ENCODE results near the gene FKBP3.
A peak's percentile ranks its signal among the peaks of the same experiment; 100 is the strongest.

FKBP3 gene

DNA sequence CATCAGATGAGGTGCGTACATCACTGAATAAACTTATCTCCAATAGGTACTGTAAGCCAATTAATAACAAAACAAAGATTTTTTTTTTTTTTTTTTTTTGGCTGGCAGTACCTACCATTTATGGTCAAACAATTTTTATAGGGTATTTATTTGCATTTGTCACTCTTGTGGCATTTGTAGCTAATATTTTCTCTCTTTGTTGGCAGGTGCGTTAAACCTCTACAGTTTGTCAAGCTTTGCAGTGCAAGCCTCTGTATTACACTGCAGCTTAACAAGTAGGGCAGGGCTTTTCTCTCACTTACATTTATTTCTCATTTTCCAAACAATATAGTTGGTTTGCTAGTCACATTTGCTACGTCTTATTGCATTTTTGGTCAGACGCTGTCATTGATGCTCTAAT, 38.1 kb downstream of the FKBP3 start:
- POLR2A ChIA-PET: no interaction called here
- CTCF ChIA-PET: interaction anchor here (1.2 kb wide), 1 partner anchor 157 kb away, joined by 3 read pairs; the partner anchor contains the start of gene MIS18BP1
- H3K4me3 ChIP-seq (ENCODE audit: low read depth, low read length): no peak overlapping the region
- DNase-seq (ENCODE audit: low read depth, low spot score): no peak
- TF ChIP-seq, protein P1, sequence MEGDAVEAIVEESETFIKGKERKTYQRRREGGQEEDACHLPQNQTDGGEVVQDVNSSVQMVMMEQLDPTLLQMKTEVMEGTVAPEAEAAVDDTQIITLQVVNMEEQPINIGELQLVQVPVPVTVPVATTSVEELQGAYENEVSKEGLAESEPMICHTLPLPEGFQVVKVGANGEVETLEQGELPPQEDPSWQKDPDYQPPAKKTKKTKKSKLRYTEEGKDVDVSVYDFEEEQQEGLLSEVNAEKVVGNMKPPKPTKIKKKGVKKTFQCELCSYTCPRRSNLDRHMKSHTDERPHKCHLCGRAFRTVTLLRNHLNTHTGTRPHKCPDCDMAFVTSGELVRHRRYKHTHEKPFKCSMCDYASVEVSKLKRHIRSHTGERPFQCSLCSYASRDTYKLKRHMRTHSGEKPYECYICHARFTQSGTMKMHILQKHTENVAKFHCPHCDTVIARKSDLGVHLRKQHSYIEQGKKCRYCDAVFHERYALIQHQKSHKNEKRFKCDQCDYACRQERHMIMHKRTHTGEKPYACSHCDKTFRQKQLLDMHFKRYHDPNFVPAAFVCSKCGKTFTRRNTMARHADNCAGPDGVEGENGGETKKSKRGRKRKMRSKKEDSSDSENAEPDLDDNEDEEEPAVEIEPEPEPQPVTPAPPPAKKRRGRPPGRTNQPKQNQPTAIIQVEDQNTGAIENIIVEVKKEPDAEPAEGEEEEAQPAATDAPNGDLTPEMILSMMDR (IDR thresholded peaks at IDR 0.05; ENCODE audit: insufficient read depth, low read length, missing control alignments): no peak

DNA sequence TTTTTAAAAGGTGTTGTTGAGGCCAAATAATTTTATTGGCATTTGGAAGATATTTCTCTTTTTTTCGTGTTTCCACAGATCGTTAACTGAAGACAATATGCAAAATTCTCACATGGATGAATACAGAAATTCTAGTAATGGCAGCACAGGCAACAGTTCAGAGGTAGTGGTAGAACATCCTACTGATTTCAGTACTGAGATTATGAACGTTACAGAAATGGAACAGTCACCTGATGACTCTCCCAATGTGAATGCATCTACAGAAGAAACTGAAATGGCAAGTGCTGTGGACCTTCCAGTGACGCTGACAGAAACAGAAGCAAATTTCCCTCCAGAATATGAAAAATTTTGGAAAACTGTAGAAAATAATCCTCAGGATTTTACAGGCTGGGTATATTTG, 39.1 kb downstream of the FKBP3 start:
- TF ChIP-seq, protein P1 (IDR thresholded peaks at IDR 0.05; ENCODE audit: insufficient read depth, low read length, missing control alignments): no peak
- ChIA-PET POLR2A (interaction anchor here (1.2 kb wide), 1 partner anchor 10 kb away, joined by 5 read pairs; no protein-coding TSS in a partner anchor), CTCF (no interaction called here)
- no peak for DNase-seq (ENCODE audit: low read depth, low spot score)
- H3K4me3 ChIP-seq (ENCODE audit: low read depth, low read length): no peak overlapping the region

DNA sequence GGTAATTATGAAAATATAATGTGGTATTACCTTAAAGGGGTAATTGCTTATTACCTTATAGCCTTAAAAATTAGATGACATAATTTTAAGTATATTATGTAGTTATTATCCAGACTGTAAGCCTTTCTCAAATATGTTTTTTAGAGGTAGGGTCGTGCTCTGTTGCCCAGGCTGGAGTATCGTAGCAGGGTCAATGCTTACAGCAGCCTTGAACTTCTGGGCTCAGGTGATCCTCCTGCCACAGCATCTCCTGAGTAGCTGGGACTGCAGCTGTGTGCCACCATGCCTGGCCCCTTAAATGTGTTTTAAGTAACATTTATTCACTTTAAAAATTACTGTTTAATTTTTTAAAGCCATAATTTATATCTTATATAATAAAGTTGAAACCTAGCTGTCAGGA, 40.0 kb downstream of the FKBP3 start:
- CTCF ChIA-PET: no interaction called here
- POLR2A ChIA-PET: interaction anchor here (1.2 kb wide), 1 partner anchor 9 kb away, joined by 5 read pairs; no protein-coding TSS in a partner anchor
- no peak overlapping the region for H3K4me3 ChIP-seq (ENCODE audit: low read depth, low read length)

DNA sequence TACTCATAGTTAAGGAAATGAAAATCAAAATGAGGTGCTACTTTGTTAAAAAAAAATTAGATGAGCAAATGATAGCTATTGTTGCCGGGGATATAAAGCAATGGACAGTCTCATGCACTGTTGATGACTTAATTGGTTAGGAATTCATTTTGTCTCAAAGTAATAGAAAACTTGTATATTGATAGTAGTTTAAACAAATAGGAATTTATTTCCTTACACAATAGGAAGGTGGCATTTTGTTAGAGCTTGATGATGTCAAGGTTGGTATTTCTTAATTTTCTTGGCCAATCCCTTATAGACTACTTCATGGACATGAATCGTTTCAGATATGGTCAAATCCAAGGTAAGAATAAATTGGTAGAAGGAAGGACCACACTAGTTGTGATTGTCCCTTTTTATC, 42.6 kb downstream of the FKBP3 start:
- ChIA-PET CTCF (interaction anchor here (1.1 kb wide), 1 partner anchor 178 kb away, joined by 3 read pairs; no protein-coding TSS in a partner anchor), POLR2A (no interaction called here)
- DNase-seq (ENCODE audit: low read depth, low spot score): no peak
- TF ChIP-seq, protein P1 (IDR thresholded peaks at IDR 0.05; ENCODE audit: insufficient read depth, low read length, missing control alignments): no peak
- no peak overlapping the region for H3K4me3 ChIP-seq (ENCODE audit: low read depth, low read length)

More for the DNA sequence above, 40.0 kb downstream of the FKBP3 start:
- DNase-seq (ENCODE audit: low read depth, low spot score): no peak
- TF ChIP-seq, protein P1 (IDR thresholded peaks at IDR 0.05; ENCODE audit: insufficient read depth, low read length, missing control alignments): no peak

DNA sequence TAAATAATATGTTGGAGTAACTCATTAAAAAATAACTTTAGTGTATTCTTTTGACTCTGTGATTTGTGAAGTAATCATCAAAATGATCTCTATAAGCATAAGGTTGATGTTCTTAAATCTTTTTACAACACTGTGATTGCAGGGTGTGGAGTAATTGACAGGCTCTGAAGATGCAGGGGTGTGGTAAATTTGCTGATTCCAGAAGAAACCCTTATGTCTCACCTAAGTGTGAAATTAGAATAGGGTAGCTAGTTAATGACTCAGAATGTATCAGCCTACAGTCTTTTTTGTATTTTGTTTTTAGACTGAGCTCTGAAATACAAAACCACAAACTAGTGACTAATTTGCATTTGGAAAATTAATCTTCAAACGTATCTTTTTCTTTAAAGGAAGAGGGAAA, 44.5 kb downstream of the FKBP3 start:
- TF ChIP-seq, protein P1 (IDR thresholded peaks at IDR 0.05; ENCODE audit: insufficient read depth, low read length, missing control alignments): no peak
- ChIA-PET POLR2A (no interaction called here), CTCF (interaction anchor here (1.2 kb wide), 1 partner anchor 164 kb away, joined by 3 read pairs; no protein-coding TSS in a partner anchor)

DNA sequence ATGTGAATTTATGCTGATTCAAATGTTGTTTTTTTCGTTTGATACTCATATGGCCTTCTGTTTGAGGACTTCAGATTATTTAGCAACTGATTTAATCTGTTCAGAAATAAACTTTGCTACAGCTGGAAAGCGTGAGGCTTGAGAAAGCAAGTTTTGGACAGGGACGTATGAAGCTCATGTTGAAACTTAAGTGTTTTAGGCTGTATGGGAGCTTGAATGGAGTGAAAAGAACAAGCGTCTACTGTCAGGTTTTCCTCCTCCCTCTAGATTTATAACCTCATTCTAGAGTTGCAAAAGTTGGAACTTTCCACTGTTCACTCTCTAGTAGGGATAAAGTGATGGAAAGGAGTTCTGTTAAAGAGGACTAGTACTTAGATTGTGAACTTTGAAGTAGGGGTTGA, 49.3 kb downstream of the FKBP3 start:
- ChIA-PET POLR2A (interaction anchor here (0.9 to 1.4 kb wide), 3 partner anchors 8 to 169 kb away, joined by 3 to 5 read pairs (median 4); no protein-coding TSS in a partner anchor), CTCF (interaction anchor here (1.0 to 1.5 kb wide), 4 partner anchors 14 to 184 kb away, joined by 3 to 4 read pairs (median 3); no protein-coding TSS in a partner anchor)
- TF ChIP-seq, protein P1 (IDR thresholded peaks at IDR 0.05; ENCODE audit: insufficient read depth, low read length, missing control alignments): no peak
- DNase-seq (ENCODE audit: low read depth, low spot score): no peak
- peak overlapping the region; percentile 76 for H3K4me3 ChIP-seq (ENCODE audit: low read depth, low read length)

More for the DNA sequence above, 44.5 kb downstream of the FKBP3 start:
- no peak for DNase-seq (ENCODE audit: low read depth, low spot score)
- H3K4me3 ChIP-seq (ENCODE audit: low read depth, low read length): no peak overlapping the region
